ENCODE data around the gene TRIM28.

- TF ChIP-seq CTCF (conservative IDR thresholded peaks at IDR 0.05; ENCODE audit: low read length) (no peak), EZH2phosphoT487 (IDR thresholded peaks at IDR 0.05; ENCODE audit: borderline replicate concordance) (no peak)
Observed at GRCh38 chr19:58538257-58539168, 5.4 kb upstream of the TRIM28 start.

Measured in Loucy (cell line).